ENCODE results near the gene RELL2.

Gene RELL2

DNA sequence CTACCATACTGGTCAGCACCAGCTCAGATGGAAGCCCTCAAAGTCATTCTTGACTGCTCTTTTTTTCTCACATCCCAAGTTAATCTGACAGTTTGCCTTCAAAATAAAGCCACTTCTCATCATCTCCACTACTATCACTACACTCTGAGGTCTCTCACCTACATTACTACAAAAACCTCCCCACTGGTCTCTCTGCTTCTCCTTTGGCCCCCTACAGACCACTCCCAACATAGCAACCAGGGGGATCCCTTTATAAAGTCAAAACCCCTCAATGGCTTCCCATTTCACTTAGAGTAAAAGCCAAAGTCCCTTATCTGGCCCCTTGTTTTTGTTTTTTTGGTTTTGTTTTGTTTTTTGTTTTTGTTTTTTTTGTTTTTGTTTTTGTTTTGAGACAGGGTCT, 40.6 kb downstream of the RELL2 start:
- DNase-seq (ENCODE audit: low spot score), result no peak

DNA sequence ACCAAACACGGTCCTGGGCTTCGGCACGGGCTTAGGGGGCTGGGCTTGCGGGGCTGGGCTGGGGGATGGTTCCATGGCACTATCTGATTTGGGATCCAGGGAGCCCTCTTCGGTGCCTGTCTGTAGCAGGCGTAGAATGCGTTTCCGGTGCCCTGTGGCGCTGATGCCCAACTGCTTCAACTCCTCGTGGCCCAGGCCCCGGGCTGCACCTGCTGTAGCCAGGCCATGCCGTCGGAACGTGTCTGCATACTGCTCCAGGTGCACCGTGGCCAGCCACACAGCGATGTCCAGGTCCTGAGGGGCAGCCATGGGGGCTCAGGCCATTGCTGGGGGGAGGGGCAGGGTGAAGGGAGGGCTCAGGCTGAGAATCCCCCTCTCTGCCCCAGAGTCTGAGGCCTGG, 43.4 kb downstream of the RELL2 start:
- DNase-seq (ENCODE audit: low spot score), result no peak

DNA sequence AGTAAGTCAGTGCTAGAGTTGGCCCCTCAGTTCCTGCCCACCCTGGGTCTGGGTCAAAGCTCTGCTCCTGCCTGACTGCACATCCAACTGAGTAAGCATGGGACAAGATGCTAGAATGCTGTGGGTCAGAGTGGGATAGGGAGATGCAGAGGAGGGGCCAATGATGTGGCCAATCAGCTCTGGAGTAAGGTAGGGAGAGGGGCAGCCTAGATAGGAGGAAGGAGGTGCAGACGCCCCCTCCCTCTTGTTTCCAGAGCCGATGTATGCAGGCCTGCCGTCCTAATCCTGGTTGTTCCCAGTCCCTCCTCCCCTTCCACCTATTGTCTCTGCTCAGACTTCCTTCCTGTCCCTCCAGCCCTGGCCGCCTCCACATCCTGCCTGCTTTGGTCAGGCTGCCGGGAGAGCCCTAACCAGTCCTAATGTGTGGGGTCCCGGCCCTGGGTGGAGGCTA, 44.0 kb downstream of the RELL2 start:
- DNase-seq (ENCODE audit: low spot score), result no peak

DNA sequence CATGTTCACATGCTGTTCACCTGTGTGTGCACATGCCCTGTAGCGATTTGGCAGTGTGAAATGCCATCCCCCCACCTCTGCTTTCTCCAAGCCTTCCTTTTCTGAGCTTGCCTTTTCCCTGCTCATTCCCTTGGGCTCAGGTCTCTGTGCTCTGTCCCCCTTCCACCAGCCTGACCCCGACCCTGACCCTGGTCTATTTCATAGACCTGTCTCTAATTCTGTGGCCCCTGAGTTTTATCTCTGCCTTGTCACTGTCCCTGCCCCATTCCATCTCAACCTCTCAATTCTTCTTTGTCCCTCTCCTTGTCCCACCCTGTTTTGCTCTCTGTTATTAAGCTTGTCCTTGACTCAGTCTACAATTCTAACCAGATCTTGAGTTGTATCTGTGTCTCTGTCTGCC, 44.5 kb downstream of the RELL2 start:
- no peak for DNase-seq (ENCODE audit: low spot score)

DNA sequence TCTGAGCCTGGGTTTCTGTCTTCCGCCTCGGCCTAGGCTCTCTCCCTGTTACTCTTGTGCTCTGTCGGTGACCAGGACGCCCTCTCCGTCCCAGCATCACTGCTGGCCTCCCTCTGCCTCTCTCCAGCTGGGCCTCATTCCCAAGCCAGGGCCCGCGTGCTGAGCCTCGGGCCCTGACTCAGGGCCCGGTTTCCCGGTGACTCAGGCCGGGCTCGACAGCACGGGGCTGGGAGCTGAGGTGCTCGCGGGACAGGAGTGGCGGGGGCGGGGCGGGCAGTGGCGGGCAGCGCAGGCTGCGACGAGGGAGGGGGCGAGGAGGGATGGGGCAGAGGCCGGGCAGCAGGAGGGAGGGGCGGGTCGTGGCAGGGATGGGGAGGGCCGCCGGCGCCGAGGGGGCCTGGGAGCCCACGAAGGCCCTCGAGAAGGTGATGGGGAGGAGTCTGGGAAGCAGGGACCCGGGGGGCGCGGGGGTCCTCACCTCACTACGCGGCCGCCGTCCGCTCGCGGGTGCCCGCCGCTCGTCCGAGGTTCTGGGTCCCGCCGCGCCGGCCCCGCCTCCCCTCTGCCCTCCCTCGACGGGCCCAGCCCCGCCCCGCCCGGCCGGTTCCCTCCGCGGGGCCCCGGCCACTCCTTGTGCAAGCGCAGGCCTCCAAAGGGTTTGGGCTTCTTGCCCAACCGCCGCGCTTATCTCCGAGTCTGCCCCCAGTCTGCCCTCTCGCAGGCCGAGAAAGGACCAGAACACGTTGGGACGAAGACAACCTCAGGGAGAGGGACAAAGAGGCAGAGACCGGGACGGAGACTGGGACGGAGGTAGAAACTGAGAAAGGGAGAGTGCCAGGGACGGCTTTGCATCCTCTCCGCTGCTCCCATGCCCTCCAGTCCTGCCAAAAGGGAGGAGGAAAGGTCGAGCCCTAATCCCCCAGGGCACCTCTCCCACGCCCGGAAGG, 45.2 kb downstream of the RELL2 start, which contains the start of gene ARAP3:
ARAP3 (minus strand) TSS at position 536 of the 947 bp plus-strand sequence. CDS start 1,744 bp downstream, outside the sequence.
- peak; percentile 48 for DNase-seq (ENCODE audit: low spot score)

DNA sequence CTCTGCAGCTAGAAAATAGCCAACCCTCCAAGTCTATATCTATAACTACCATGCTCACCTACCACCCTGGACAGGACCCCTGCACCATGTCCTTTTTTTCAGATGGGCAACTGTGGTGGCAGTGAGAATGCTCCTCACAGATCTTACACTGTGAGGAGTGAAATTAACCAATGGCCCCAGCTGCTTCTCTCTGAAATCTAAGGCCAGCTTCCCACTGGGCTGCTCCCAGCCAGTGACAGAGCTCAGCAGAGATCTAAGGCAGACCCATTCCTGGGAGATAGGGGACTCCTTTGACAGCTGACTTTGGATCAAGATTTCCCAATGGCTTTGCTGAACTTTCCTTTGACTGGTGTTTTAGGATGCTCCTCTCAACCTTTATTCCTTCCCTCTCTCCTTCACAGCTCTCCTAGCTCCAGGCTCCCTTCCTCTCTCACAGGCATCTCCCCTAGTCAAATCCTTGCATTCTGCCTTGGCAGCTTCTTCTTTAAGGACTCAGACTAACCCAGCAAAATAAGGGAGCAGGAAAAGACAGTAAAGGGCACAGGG, 46.9 kb downstream of the RELL2 start:
- DNase-seq (ENCODE audit: low spot score), result no peak

DNA sequence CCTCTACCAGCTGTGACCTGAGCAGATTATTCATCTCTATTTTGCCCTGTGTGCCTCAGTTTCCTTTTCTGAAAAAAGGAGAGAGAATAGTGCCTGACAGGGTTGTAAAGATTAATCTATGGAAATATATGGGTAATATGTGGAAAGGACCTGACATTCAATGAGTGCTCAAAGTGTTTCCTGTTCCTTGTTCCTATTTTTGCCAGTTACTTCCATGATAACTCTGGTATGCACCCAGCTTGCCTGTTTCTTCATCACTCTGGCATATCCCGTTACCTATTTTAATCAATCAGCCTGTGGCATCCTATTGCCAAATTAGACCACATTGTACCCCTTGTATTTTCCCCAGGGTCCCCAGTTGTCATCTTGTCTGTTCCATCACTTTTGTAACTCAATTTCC, 48.8 kb downstream of the RELL2 start:
- DNase-seq (ENCODE audit: low spot score), result no peak

DNA sequence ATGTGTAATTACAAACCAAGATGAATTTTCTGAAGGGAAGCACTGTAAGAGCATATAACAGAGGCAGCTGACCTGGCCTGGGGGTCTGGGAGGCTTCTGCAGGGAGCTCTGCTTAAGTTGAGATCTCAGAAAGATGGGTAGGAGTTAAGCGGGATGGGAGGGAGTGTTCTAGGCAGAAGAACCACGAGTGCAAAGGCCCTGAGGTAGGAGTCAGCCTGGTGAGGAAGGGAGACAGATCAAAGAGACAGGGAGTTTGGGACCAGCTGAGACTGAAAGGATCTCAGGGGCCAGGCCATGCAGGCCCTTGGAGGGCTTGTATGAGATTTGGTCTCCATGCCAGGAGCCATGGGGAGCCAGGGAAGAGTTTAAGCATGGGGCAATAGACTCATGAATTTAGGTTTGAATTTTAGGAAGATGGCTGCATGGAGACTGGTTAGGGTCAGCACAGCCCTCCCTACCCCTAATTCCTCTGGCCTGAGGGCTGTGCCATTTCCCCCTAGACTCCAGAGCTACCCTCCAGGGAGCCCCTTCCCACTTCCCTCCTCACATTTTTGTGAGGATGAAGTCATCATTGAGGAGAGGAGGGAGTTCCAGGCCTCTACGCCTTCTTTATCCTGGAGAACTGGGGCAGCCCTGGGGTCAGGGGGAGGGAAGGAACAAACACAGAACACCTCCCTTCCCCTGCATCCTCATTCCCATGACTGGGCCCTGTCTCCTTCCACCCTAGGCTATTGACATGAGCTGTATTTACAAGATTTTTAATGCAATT, 50.0 kb downstream of the RELL2 start:
- DNase-seq (ENCODE audit: low spot score), result no peak
